ENCODE measurements around the gene NPAS2.

GRCh38 chr2:101001691-101002561 lies 182.0 kb downstream of the NPAS2 start, which contains the start of gene RPL31:
- TF ChIP-seq CTCF (conservative IDR thresholded peaks at IDR 0.05 in 1 of 2, IDR thresholded peaks at IDR 0.05 in 1 of 2; ENCODE audit: low read depth in 1 of 2, low read length in 2 of 2), result no peak
- no peak for TF ChIP-seq EZH2 (IDR thresholded peaks at IDR 0.05; ENCODE audit: low read length, missing control alignments)
